GM10248 (cell line): ENCODE data around the gene FAM13B.

ENCODE experiments used
- CTCF ChIA-PET: fragments of 300-600 bp; sonication (Branson Sonifier 250); formaldehyde crosslinking; extraction: SDS; loops from one replicate; lab custom pipeline; 2021; ENCODE audit warnings: antibody characterized with exemption; lab: Yijun Ruan, JAX
- POLR2A ChIA-PET: fragments of 350-650 bp; sonication (Branson Sonifier 250); formaldehyde crosslinking; extraction: SDS; loops from one replicate; lab custom pipeline; 2020; ENCODE audit warnings: antibody characterized with exemption; lab: Yijun Ruan, JAX
- DNase-seq: peaks from one replicate; pipeline ENCODE4 v3.0.0; 2012; ENCODE audit errors: extremely low spot score
- CTCF ChIP-seq: IDR thresholded peaks from 2 replicates; pipeline ENCODE4 v1.5.1; 2012; ENCODE audit warnings: mild to moderate bottlenecking, low read depth; ENCODE audit errors: extremely low read depth, missing control alignments, control extremely low read depth

The FAM13B gene

GRCh38 chr5:138011991-138012390, 20.9 kb downstream of the FAM13B start:
- no peak for TF ChIP-seq CTCF
- DNase-seq, result no peak
- CTCF ChIA-PET, result interaction anchor here (0.6 to 1.2 kb wide), 2 partner anchors 8 to 9 kb away, joined by 3 read pairs; no protein-coding TSS in a partner anchor
- POLR2A ChIA-PET, result no interaction called here

- POLR2A ChIA-PET, result no interaction called here
- DNase-seq, result no peak
- no peak for TF ChIP-seq CTCF
- CTCF ChIA-PET, result interaction anchor here (1.8 kb wide), 1 partner anchor 11 kb away, joined by 9 read pairs; no protein-coding TSS in a partner anchor
Observed at GRCh38 chr5:138000102-138000723, 32.7 kb downstream of the FAM13B start.

GRCh38 chr5:137997726-137998213, 35.1 kb downstream of the FAM13B start:
- ChIA-PET CTCF (interaction anchor here (0.6 to 2.2 kb wide), 5 partner anchors 9 to 219 kb away, joined by 3 to 6 read pairs (median 3); no protein-coding TSS in a partner anchor), POLR2A (no interaction called here)
- no peak for TF ChIP-seq CTCF
- DNase-seq, result peak; percentile 48

GRCh38 chr5:137995749-137996128, 37.1 kb downstream of the FAM13B start:
- DNase-seq, result no peak

GRCh38 chr5:137995077-137995748, 37.7 kb downstream of the FAM13B start:
- DNase-seq, result no peak
- CTCF ChIA-PET, result interaction anchor here (1.6 kb wide), 1 partner anchor 40 kb away, joined by 4 read pairs; no protein-coding TSS in a partner anchor
- TF ChIP-seq CTCF, result no peak
- POLR2A ChIA-PET, result no interaction called here

More at GRCh38 chr5:137995749-137996128, 37.1 kb downstream of the FAM13B start:
- POLR2A ChIA-PET, result no interaction called here
- CTCF ChIA-PET, result no interaction called here
- TF ChIP-seq CTCF, result no peak

GRCh38 chr5:137994556-137994955, 38.3 kb downstream of the FAM13B start:
- ChIA-PET CTCF (interaction anchor here (0.9 to 2.5 kb wide), 7 partner anchors 10 to 216 kb away, joined by 3 to 6 read pairs (median 4); no protein-coding TSS in a partner anchor), POLR2A (no interaction called here)
- TF ChIP-seq CTCF, result no peak
- no peak for DNase-seq
